Activated CD4-positive, alpha-beta memory T cell treated with anti-CD3 and anti-CD28 coated beads for 36 hours (primary cell): ENCODE measurements around the gene GIT1. TPM values are rescaled to one million over a fixed set of nuclear protein-coding genes. Genes with fewer than 3 reads are reported as not detected.

Source experiments
- CTCF ChIA-PET: fragments of 350-600 bp; sonication (Branson Sonifier 250); formaldehyde crosslinking; loops from one replicate; lab custom pipeline; 2021; ENCODE audit warnings: antibody characterized with exemption, inconsistent platforms; lab: Charles Lee
- POLR2A ChIA-PET: fragments of 350-600 bp; sonication (Branson Sonifier 250); formaldehyde crosslinking; loops from one replicate; lab custom pipeline; 2021; ENCODE audit warnings: antibody characterized with exemption; lab: Charles Lee
- DNase-seq: peaks from one replicate; pipeline ENCODE4 v3.0.0-alpha.2; 2020
- H3K27ac Mint-ChIP-seq: one replicate; pipeline ENCODE4 v1.8.0; 2021; ENCODE audit warnings: mixed read lengths
- H3K27me3 Mint-ChIP-seq: one replicate; pipeline ENCODE4 v1.8.0; 2021; ENCODE audit warnings: mixed read lengths
- H3K36me3 Mint-ChIP-seq: one replicate; pipeline ENCODE4 v1.8.0; 2021; ENCODE audit warnings: mixed read lengths
- H3K4me1 Mint-ChIP-seq: one replicate; pipeline ENCODE4 v1.8.0; 2021; ENCODE audit warnings: low read depth, mixed read lengths
- H3K4me3 Mint-ChIP-seq: one replicate; pipeline ENCODE4 v1.8.0; 2021; ENCODE audit warnings: mild to moderate bottlenecking, mixed read lengths
- H3K9me3 Mint-ChIP-seq: one replicate; pipeline ENCODE4 v1.8.0; 2021; ENCODE audit warnings: mixed read lengths
- intact Hi-C: fragments of 100-400 bp; cut with micrococcal nuclease; formaldehyde crosslinking; loops from one replicate; pipeline ENCODE4 v1.15.1; 2023
- total RNA-seq, 2 experiments: library from RNA; stranded (reverse); gene quantifications; one replicate each; pipeline ENCODE4 v1.2.3, GENCODE V29; 2021

GIT1 gene
- total RNA-seq, 2 experiments from 2014 or later, result 51.3 to 54.4 TPM

- Mint-ChIP-seq H3K4me1 (peaks cover 10% of the 10 kb centered on the region), H3K27ac (no peak overlapping the region), H3K4me3 (no peak overlapping the region), H3K36me3 (no peaks in the 10 kb centered on the region), H3K9me3 (no peaks in the 10 kb centered on the region), H3K27me3 (no peaks in the 10 kb centered on the region)
- intact Hi-C loops, result no loop called here
- no peak for DNase-seq
- POLR2A ChIA-PET, result no interaction called here
- CTCF ChIA-PET, result interaction anchor here (1.6 to 2.3 kb wide), 2 partner anchors 13 to 180 kb away, joined by 4 to 14 read pairs; no protein-coding TSS in a partner anchor
These were observed 40.1 kb downstream of the GIT1 start for GRCh38 chr17:29549177-29549923.

GRCh38 chr17:29546830-29547229, 42.6 kb downstream of the GIT1 start:
- intact Hi-C loops, result no loop called here
- Mint-ChIP-seq H3K4me3 (no peak overlapping the region), H3K27me3 (no peaks in the 10 kb centered on the region)

GRCh38 chr17:29546085-29546484, 43.4 kb downstream of the GIT1 start:
- Mint-ChIP-seq H3K27ac (no peak overlapping the region), H3K36me3 (peaks cover 13% of the 10 kb centered on the region), H3K4me3 (no peak overlapping the region), H3K4me1 (peaks cover 10% of the 10 kb centered on the region), H3K27me3 (no peaks in the 10 kb centered on the region), H3K9me3 (no peaks in the 10 kb centered on the region)
- intact Hi-C loops, result no loop called here
- POLR2A ChIA-PET, result interaction anchor here (0.6 kb wide), 1 partner anchor 368 kb away, joined by 4 read pairs; no protein-coding TSS in a partner anchor
- CTCF ChIA-PET, result no interaction called here
- no peak for DNase-seq

More at GRCh38 chr17:29546830-29547229, 42.6 kb downstream of the GIT1 start:
- DNase-seq, result no peak
- Mint-ChIP-seq H3K9me3 (no peaks in the 10 kb centered on the region), H3K4me1 (peaks cover 10% of the 10 kb centered on the region), H3K36me3 (peaks cover 13% of the 10 kb centered on the region), H3K27ac (no peak overlapping the region)
- ChIA-PET CTCF (no interaction called here), POLR2A (no interaction called here)

- H3K4me3 Mint-ChIP-seq, result no peak overlapping the region
- DNase-seq, result no peak
- H3K27ac Mint-ChIP-seq, result no peak overlapping the region
- H3K36me3 Mint-ChIP-seq, result peaks cover 13% of the 10 kb centered on the region
- no peaks in the 10 kb centered on the region for H3K9me3 Mint-ChIP-seq
- ChIA-PET CTCF (interaction anchor here (0.6 to 0.9 kb wide), 3 partner anchors 20 to 174 kb away, joined by 3 to 4 read pairs (median 3); no protein-coding TSS in a partner anchor), POLR2A (no interaction called here)
- H3K27me3 Mint-ChIP-seq, result no peaks in the 10 kb centered on the region
- intact Hi-C loops, result no loop called here
- peaks cover 6% of the 10 kb centered on the region for H3K4me1 Mint-ChIP-seq
These were observed 45.4 kb downstream of the GIT1 start for GRCh38 chr17:29544066-29544465.

- POLR2A ChIA-PET, result no interaction called here
- Mint-ChIP-seq H3K4me1 (no peaks in the 10 kb centered on the region), H3K4me3 (no peak overlapping the region), H3K27ac (no peak overlapping the region), H3K9me3 (no peaks in the 10 kb centered on the region), H3K27me3 (no peaks in the 10 kb centered on the region), H3K36me3 (peaks cover 17% of the 10 kb centered on the region)
- CTCF ChIA-PET, result interaction anchor here (0.6 to 5.2 kb wide), 7 partner anchors 10 to 385 kb away, joined by 3 to 104 read pairs (median 7); partner anchors contain the start of gene ABHD15
- intact Hi-C loops, result no loop called here
- DNase-seq, result no peak
These were observed 55.5 kb downstream of the GIT1 start for GRCh38 chr17:29533976-29534375.

GRCh38 chr17:29526322-29526721, 63.1 kb downstream of the GIT1 start:
- Mint-ChIP-seq H3K36me3 (peaks cover 12% of the 10 kb centered on the region), H3K27me3 (no peaks in the 10 kb centered on the region), H3K27ac (no peak overlapping the region), H3K4me1 (no peaks in the 10 kb centered on the region), H3K4me3 (no peak overlapping the region), H3K9me3 (no peaks in the 10 kb centered on the region)
- ChIA-PET POLR2A (no interaction called here), CTCF (no interaction called here)
- intact Hi-C loops, result no loop called here
- no peak for DNase-seq

- no peak for DNase-seq
- Mint-ChIP-seq H3K4me3 (no peak overlapping the region), H3K9me3 (no peaks in the 10 kb centered on the region), H3K4me1 (no peaks in the 10 kb centered on the region), H3K27ac (no peak overlapping the region), H3K36me3 (peaks cover 5% of the 10 kb centered on the region), H3K27me3 (no peaks in the 10 kb centered on the region)
- CTCF ChIA-PET, result interaction anchor here (1.0 to 3.4 kb wide), 5 partner anchors 10 to 376 kb away, joined by 3 to 16 read pairs (median 7); no protein-coding TSS in a partner anchor
- POLR2A ChIA-PET, result interaction anchor here (0.5 kb wide), 1 partner anchor 10 kb away, joined by 3 read pairs; no protein-coding TSS in a partner anchor
- intact Hi-C loops, result no loop called here
These were observed 64.8 kb downstream of the GIT1 start for GRCh38 chr17:29524692-29525091.

Other genes starting within 250 kb of the GIT1 start
- gene TAOK1, start 199.3 kb downstream of the GIT1 start, total RNA-seq, result 10 to 100 TPM; 29.8 to 34.3 TPM
- gene ABHD15, start 22.6 kb downstream of the GIT1 start, total RNA-seq, result 1 to 10 TPM; 8.9 to 9.8 TPM
- gene TP53I13, start 20.9 kb downstream of the GIT1 start, total RNA-seq, result 10 to 100 TPM; 54.2 to 55.3 TPM
- gene ANKRD13B, start 3.5 kb upstream of the GIT1 start, total RNA-seq, result 10 to 100 TPM; 14.1 to 15.1 TPM
- gene CORO6, start 33.3 kb upstream of the GIT1 start, total RNA-seq, result 10 to 100 TPM; 21.3 to 22.1 TPM